ENCODE results near the gene ANGPT4.

Gene ANGPT4

GRCh38 chr20:825710-826421, 90.3 kb downstream of the ANGPT4 start:
- H3K4me2 ChIP-seq (ENCODE audit: low read length) = no peak overlapping the region
- no peak overlapping the region for H3K4me3 ChIP-seq (ENCODE audit: low read length)
- no peak overlapping the region for H3K27ac ChIP-seq (ENCODE audit: low read length)
- no peak overlapping the region for H3K9ac ChIP-seq (ENCODE audit: low read length)
- H3K79me2 ChIP-seq (ENCODE audit: low read length) = no peaks in the 10 kb centered on the region
- TF ChIP-seq EZH2phosphoT487 (IDR thresholded peaks at IDR 0.05; ENCODE audit: low read depth) (no peak), CTCF (IDR thresholded peaks at IDR 0.05; ENCODE audit: low read depth, low read length) (no peak)
- H3K4me1 ChIP-seq (ENCODE audit: low read length) = peaks cover 5% of the 10 kb centered on the region
- no peaks in the 10 kb centered on the region for H3K36me3 ChIP-seq (replicated peaks; ENCODE audit: low read depth, low read length)
- no peaks in the 10 kb centered on the region for H3K27me3 ChIP-seq (ENCODE audit: low read depth, low read length)
- no peaks in the 10 kb centered on the region for H4K20me1 ChIP-seq (ENCODE audit: insufficient read depth, low read length)
- H2AFZ ChIP-seq (ENCODE audit: low read depth, low read length) = no peak overlapping the region
- H3K9me3 ChIP-seq (ENCODE audit: insufficient read depth, low read length) = no peaks in the 10 kb centered on the region

- Histone ChIP-seq H3K9ac (ENCODE audit: low read length) (no peak overlapping the region), H3K36me3 (replicated peaks; ENCODE audit: low read depth, low read length) (no peaks in the 10 kb centered on the region), H2AFZ (ENCODE audit: low read depth, low read length) (no peak overlapping the region), H3K4me3 (ENCODE audit: low read length) (no peak overlapping the region), H3K27me3 (ENCODE audit: low read depth, low read length) (no peaks in the 10 kb centered on the region), H3K79me2 (ENCODE audit: low read length) (no peaks in the 10 kb centered on the region), H3K4me2 (ENCODE audit: low read length) (no peak overlapping the region), H4K20me1 (ENCODE audit: insufficient read depth, low read length) (no peaks in the 10 kb centered on the region), H3K9me3 (ENCODE audit: insufficient read depth, low read length) (no peaks in the 10 kb centered on the region), H3K4me1 (ENCODE audit: low read length) (peaks cover 5% of the 10 kb centered on the region), H3K27ac (ENCODE audit: low read length) (no peak overlapping the region)
- TF ChIP-seq CTCF (IDR thresholded peaks at IDR 0.05; ENCODE audit: low read depth, low read length) (no peak), EZH2phosphoT487 (IDR thresholded peaks at IDR 0.05; ENCODE audit: low read depth) (no peak)
These were observed 91.2 kb downstream of the ANGPT4 start for GRCh38 chr20:824916-825315.

- H3K4me1 ChIP-seq (ENCODE audit: low read length) = peaks cover 5% of the 10 kb centered on the region
- no peaks in the 10 kb centered on the region for H4K20me1 ChIP-seq (ENCODE audit: insufficient read depth, low read length)
- no peaks in the 10 kb centered on the region for H3K36me3 ChIP-seq (replicated peaks; ENCODE audit: low read depth, low read length)
- no peaks in the 10 kb centered on the region for H3K79me2 ChIP-seq (ENCODE audit: low read length)
- no peaks in the 10 kb centered on the region for H3K9me3 ChIP-seq (ENCODE audit: insufficient read depth, low read length)
- no peak overlapping the region for H3K27ac ChIP-seq (ENCODE audit: low read length)
- H2AFZ ChIP-seq (ENCODE audit: low read depth, low read length) = no peak overlapping the region
- TF ChIP-seq EZH2phosphoT487 (IDR thresholded peaks at IDR 0.05; ENCODE audit: low read depth) = no peak
- TF ChIP-seq CTCF (IDR thresholded peaks at IDR 0.05; ENCODE audit: low read depth, low read length) = no peak
- H3K9ac ChIP-seq (ENCODE audit: low read length) = no peak overlapping the region
- no peaks in the 10 kb centered on the region for H3K27me3 ChIP-seq (ENCODE audit: low read depth, low read length)
- no peak overlapping the region for H3K4me2 ChIP-seq (ENCODE audit: low read length)
- no peak overlapping the region for H3K4me3 ChIP-seq (ENCODE audit: low read length)
These were observed 91.6 kb downstream of the ANGPT4 start for GRCh38 chr20:824490-824889.

- Histone ChIP-seq H3K4me2 (ENCODE audit: low read length) (no peak overlapping the region), H3K79me2 (ENCODE audit: low read length) (no peaks in the 10 kb centered on the region), H3K4me1 (ENCODE audit: low read length) (peaks cover 5% of the 10 kb centered on the region), H2AFZ (ENCODE audit: low read depth, low read length) (no peak overlapping the region), H3K27me3 (ENCODE audit: low read depth, low read length) (no peaks in the 10 kb centered on the region), H3K9ac (ENCODE audit: low read length) (no peak overlapping the region), H3K4me3 (ENCODE audit: low read length) (no peak overlapping the region), H4K20me1 (ENCODE audit: insufficient read depth, low read length) (no peaks in the 10 kb centered on the region), H3K36me3 (replicated peaks; ENCODE audit: low read depth, low read length) (no peaks in the 10 kb centered on the region), H3K27ac (ENCODE audit: low read length) (no peak overlapping the region), H3K9me3 (ENCODE audit: insufficient read depth, low read length) (no peaks in the 10 kb centered on the region)
- TF ChIP-seq CTCF (IDR thresholded peaks at IDR 0.05; ENCODE audit: low read depth, low read length) (no peak), EZH2phosphoT487 (IDR thresholded peaks at IDR 0.05; ENCODE audit: low read depth) (no peak)
These were observed 92.6 kb downstream of the ANGPT4 start for GRCh38 chr20:823574-823902.
